ENCODE results near the gene TEPSIN.

DNA sequence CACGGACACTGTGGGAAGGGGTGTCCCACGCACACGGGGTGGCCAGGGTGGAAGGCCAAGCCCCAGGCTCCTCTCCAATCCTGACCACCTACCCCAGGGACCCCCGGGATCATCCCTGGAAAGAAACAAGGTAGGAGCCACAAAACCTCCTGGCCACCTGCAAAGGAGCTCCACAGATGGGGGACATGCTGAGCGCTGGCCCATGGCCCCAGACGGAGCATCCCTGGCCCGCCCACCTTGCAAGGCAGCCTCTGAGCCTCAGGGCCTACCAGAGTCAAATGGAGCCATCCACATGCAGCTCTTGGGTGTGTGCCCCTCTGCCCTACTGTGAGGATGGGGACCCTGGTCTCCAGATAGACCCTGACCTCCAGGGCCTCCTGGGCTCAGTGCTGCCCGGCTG, 40.0 kb upstream of the TEPSIN start:
- TF ChIP-seq POLR2AphosphoS5 (IDR thresholded peaks at IDR 0.05): no peak
- TF ChIP-seq, protein P1, sequence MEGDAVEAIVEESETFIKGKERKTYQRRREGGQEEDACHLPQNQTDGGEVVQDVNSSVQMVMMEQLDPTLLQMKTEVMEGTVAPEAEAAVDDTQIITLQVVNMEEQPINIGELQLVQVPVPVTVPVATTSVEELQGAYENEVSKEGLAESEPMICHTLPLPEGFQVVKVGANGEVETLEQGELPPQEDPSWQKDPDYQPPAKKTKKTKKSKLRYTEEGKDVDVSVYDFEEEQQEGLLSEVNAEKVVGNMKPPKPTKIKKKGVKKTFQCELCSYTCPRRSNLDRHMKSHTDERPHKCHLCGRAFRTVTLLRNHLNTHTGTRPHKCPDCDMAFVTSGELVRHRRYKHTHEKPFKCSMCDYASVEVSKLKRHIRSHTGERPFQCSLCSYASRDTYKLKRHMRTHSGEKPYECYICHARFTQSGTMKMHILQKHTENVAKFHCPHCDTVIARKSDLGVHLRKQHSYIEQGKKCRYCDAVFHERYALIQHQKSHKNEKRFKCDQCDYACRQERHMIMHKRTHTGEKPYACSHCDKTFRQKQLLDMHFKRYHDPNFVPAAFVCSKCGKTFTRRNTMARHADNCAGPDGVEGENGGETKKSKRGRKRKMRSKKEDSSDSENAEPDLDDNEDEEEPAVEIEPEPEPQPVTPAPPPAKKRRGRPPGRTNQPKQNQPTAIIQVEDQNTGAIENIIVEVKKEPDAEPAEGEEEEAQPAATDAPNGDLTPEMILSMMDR (IDR thresholded peaks at IDR 0.05): no peak

Measured in transverse colon (tissue), 4 donors.